ENCODE data around the gene RNF6. TPM values are rescaled to one million over a fixed set of nuclear protein-coding genes. Genes with fewer than 3 reads are reported as not detected.

The RNF6 gene
- total RNA-seq, 1 experiment from 2014 or later: 33.2 TPM

GRCh38 chr13:26186118-26186870 lies 35.8 kb downstream of the RNF6 start:
- no peak overlapping the region for H3K27ac ChIP-seq (ENCODE audit: low read depth, low read length)
- POLR2A ChIA-PET: interaction anchor here (1.7 kb wide), 1 partner anchor 512 kb away, joined by 5 read pairs; no protein-coding TSS in a partner anchor

More at GRCh38 chr13:26186118-26186870, 35.8 kb downstream of the RNF6 start:
- Histone ChIP-seq H3K9ac (ENCODE audit: low read length) (no peak overlapping the region), H2AFZ (ENCODE audit: low read depth, low read length, poor library complexity, severe bottlenecking) (no peak overlapping the region), H3K9me3 (ENCODE audit: control insufficient read depth in 1 of 2, insufficient read depth in 1 of 2, low read depth in 1 of 2, low read length in 2 of 2) (no peaks in the 10 kb centered on the region), H3K4me2 (ENCODE audit: low read length) (peak overlapping the region; percentile 55), H3K36me3 (ENCODE audit: control insufficient read depth in 1 of 2, insufficient read depth in 2 of 2, low read length in 2 of 2) (no peaks in the 10 kb centered on the region), H3K27me3 (ENCODE audit: insufficient read depth, low read length) (no peaks in the 10 kb centered on the region), H3K9me2 (ENCODE audit: insufficient read depth) (no peaks in the 10 kb centered on the region), H3K79me2 (ENCODE audit: insufficient read depth, low read length) (no peaks in the 10 kb centered on the region), H3K4me1 (ENCODE audit: control insufficient read depth in 1 of 2, insufficient read depth in 2 of 2, low read length in 2 of 2) (peaks cover 0 to 8% of the 10 kb centered on the region in 2 experiments; a peak in 2 of 4 replicates), H4K20me1 (ENCODE audit: insufficient read depth) (no peaks in the 10 kb centered on the region), H3K4me3 (replicated peaks in 1 of 2; ENCODE audit: low read depth in 1 of 2, low read length in 2 of 2) (peak overlapping the region; percentile 7 to 32; a peak in 2 of 4 replicates)
- ChIA-PET RAD21 (ENCODE audit: low non-redundant PET in 1 of 2, low total read pairs in 2 of 2, uncharacterized antibody in 2 of 2, unreplicated experiment in 2 of 2) (interaction anchor here (0.7 to 0.8 kb wide), 3 partner anchors 10 to 512 kb away, joined by 3 to 5 read pairs (median 3); partner anchors contain the start of gene RNF6 (in 1 of the 2)), CTCF (interaction anchor here (1.4 to 5.5 kb wide), 6 partner anchors 10 to 513 kb away, joined by 5 to 110 read pairs (median 18); no protein-coding TSS in a partner anchor)
- intact Hi-C loops (cut with micrococcal nuclease): no loop called here
- peak; percentile 65 for DNase-seq (ENCODE audit: low read depth, low spot score)
- TF ChIP-seq POLR2AphosphoS5 (IDR thresholded peaks at IDR 0.05; ENCODE audit: low read depth, low read length): no peak
- no peak for TF ChIP-seq SRF (IDR thresholded peaks at IDR 0.05; ENCODE audit: low read depth)
- no peak for TF ChIP-seq EZH2 (IDR thresholded peaks at IDR 0.05)
- peak; percentile 51 for TF ChIP-seq MAX (IDR thresholded peaks at IDR 0.05)
- no peak for TF ChIP-seq FOSL1 (IDR thresholded peaks at IDR 0.05; ENCODE audit: low read depth)
- no peak for TF ChIP-seq RAD21 (IDR thresholded peaks at IDR 0.05; ENCODE audit: low read depth)
- TF ChIP-seq ZBTB33 (IDR thresholded peaks at IDR 0.05; ENCODE audit: extremely low read depth, insufficient replicate concordance, low read length): no peak
- no peak for TF ChIP-seq TCF7L2 (IDR thresholded peaks at IDR 0.05; ENCODE audit: borderline replicate concordance, extremely low read depth, insufficient read depth, insufficient read length)
- peak; percentile 27 to 35 (median 27); a peak in 4 of 6 replicates for TF ChIP-seq CTCF (IDR thresholded peaks at IDR 0.05 in 2 of 3, conservative IDR thresholded peaks at IDR 0.05 in 1 of 3; ENCODE audit: borderline replicate concordance in 1 of 3, insufficient read depth in 1 of 3, low read depth in 2 of 3, low read length in 2 of 3)
- no peak for TF ChIP-seq POLR2A (IDR thresholded peaks at IDR 0.05; ENCODE audit: borderline replicate concordance, extremely low read depth, insufficient read depth, insufficient read length)
- no peak for TF ChIP-seq CBX3 (IDR thresholded peaks at IDR 0.05; ENCODE audit: low read depth)
- TF ChIP-seq ATF3 (IDR thresholded peaks at IDR 0.05): no peak
- TF ChIP-seq ZNF274 (IDR thresholded peaks at IDR 0.05; ENCODE audit: low read depth, low read length): no peak
- no TSS peak for BruUV-seq (replicated peaks)
- peak; percentile 89 for ATAC-seq
